Stimulated activated CD8-positive, alpha-beta memory T cell treated with anti-CD3 and anti-CD28 coated beads, Interleukin-4, amount 100 ng/mL, for 24 hours (primary cell): Measurements from ENCODE around the gene JARID2.
"Not testable (repeated sequence)": the region's sequence is repeated elsewhere in the genome, so short reads cannot be mapped to it uniquely, and the experiment has no call there.

Experiments
- DNase-seq: peaks from one replicate; pipeline ENCODE4 v3.0.0-alpha.2; 2020; ENCODE audit warnings: low read depth

The JARID2 gene

GRCh38 chr6:15401120-15401519, 155.3 kb downstream of the JARID2 start:
- no peak for DNase-seq

- no peak for DNase-seq
Observed at GRCh38 chr6:15401769-15402250, 155.9 kb downstream of the JARID2 start.

- no peak for DNase-seq
Observed at GRCh38 chr6:15402406-15403045, 156.7 kb downstream of the JARID2 start.

DNA sequence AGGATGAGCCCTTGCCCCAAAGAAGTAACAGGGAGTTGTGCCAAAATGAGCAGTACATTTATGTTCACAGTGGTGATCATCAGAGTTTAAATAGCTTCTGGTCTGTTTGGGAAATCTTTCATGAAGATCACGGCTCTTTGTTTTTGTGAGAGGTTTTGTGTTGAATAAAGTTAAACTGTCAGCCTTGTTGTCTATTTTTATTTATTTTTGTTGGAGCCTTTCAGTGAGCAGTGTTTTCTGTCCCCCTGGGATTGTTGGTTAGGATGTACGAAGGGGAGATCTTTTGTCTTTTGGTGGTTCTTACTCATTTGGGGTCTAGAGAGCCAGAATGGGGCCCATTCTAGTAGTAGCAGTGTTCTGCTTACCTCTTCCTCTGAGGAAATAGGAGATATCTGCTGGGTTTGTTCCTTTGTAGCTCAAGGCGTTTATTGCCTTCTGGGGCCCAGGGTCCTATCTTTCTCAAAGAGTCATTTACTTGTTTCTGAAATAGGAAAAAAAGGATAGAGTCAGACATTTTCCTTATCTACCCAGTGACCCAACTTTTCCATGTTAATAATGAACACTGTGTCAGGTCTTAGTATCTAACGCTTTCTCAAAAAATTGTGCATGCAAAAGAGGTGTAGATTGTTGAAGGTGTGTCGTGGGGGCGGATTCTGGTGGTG, 157.4 kb downstream of the JARID2 start:
- no peak for DNase-seq

DNA sequence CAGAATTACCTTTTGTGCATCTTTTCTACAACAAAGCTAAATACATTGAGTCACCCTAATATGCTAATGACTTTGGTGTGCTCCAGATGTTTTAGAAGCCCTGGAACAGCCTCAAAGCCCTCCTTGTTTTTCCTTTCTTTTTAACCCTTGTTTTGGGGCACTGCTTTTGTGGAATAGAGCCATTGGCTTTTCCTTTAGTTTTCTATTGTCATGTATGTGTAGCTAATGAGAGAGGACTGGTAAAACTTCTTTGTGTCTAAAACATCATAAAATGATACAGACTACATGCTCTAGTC, 158.8 kb downstream of the JARID2 start:
- DNase-seq: no peak

GRCh38 chr6:15405129-15406068, 159.5 kb downstream of the JARID2 start:
- no peak for DNase-seq

DNA sequence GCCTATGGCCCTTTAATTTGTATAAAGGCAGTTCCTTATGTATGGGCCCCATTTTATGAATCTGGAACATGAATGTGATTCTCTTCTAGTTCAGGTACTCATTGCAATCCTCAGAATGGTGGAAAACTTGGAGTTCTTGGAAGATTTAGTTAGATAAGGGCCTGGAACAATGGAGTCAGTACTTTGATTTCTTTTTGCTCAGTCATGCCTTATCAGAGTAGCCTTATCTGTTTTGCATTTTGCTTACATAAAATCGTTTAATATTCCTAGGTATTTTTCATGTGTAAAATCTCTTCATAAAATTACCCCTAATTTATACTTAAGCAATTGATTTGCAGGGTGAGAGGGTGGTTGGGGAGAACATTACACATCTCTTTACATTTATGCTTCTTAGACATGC, 160.6 kb downstream of the JARID2 start:
- DNase-seq: no peak

GRCh38 chr6:15408008-15408407, 162.1 kb downstream of the JARID2 start:
- DNase-seq: no peak

DNA sequence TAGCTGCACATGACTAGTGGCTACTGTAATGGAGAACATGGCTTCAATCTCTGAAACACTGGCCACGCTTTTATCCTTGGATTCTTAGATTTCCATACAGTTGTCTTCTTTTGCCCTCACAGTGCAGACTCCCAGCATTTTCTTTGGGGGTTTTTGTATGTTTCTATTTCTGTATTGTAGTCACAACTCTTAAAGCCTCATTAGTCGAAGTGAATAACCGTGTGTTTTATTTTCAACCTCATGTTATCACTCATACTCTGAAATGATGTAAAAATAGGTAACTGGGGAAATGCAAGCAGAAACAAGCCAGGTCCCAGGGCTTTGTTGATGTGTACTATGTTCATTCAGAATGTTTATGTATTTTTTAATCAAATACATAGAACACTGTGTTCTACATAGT, 162.9 kb downstream of the JARID2 start:
- no peak for DNase-seq

GRCh38 chr6:15409301-15410125, 163.6 kb downstream of the JARID2 start:
- no peak for DNase-seq

DNA sequence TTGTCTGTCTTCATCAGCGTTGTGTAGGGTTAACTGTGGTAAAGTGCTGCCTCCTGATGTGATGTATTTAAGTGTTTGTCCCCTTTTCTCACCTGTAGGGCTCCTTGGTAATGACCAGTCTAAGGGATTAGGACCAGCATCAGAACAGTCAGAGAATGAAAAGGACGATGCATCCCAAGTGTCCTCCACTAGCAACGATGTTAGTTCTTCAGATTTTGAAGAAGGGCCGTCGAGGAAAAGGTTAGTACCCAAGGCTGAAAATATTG, 164.2 kb downstream of the JARID2 start:
- DNase-seq: no peak

DNA sequence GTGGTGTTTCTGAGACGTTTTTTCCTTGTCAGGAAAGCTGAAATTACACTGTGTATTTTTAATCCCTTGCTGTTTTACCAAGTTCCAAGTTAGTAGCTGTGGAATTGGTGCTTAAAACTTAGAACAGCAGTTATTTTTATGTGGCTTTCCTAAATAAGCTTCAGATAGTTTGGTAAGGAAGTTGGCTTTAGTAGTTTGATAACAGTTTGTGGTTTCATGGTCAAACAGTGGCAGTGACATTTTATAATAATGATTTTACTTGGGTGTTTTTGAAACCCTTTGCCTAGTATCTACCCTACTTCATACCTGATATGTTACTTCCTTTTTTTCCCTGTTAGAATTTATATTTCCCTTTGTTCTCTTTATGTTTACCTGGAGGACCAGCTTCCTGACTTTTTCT, 164.9 kb downstream of the JARID2 start:
- no peak for DNase-seq

GRCh38 chr6:15411766-15412165, 165.9 kb downstream of the JARID2 start:
- no peak for DNase-seq

GRCh38 chr6:15412767-15413166, 166.9 kb downstream of the JARID2 start:
- no peak for DNase-seq

DNA sequence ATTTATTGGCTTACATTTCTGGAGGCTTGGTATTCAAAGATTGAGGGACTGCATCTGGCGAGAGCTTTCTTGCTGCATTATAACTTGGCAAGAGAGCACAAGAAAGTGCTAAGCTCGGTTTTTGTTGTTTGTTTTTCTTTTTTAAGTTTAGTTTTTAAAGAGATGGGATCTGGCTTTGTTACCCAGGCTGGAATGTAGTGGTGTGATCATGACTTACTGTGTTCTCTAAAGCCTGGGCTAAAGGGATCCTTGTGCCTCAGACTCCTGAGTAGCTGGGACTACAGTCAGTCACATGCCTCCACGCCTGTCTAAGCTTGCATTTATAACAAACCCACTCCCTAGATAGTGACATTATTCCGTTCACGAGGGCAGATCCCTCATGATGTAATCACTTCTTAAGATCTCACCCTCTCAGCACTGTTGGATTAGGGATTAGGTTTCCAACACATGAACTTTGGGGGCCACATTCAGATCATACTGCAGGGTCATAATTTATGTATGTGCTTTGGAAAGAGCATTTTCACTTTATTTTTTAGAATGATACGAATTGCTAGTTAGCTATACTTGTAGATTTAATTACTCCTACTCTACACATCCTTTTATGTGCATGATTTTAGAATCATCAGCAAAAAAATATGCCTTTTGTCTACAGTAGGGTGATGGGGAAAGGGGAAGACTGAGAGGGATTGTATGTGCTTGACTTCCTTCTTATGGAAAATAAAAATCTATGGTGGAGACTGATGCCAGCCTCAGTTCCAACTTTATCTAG, 167.8 kb downstream of the JARID2 start:
- DNase-seq: no peak

DNA sequence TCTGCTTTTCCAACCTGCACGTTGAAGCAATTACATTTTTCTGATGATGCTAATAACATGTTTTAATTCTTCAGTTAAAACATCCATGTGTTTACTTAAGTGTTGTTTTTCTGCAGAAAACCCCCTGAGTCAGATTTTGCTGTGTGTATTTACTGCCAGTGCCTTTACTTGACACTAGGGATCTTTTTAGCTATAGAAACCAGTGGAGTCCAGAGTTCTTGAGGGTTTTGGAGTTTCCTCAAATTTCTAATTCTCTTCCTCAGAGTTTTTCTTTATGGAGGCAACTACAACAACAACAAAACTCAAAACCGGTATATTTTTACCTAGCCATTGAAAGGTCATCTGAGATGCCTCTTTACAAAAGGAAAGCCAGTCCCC, 168.4 kb downstream of the JARID2 start:
- no peak for DNase-seq

- DNase-seq: not testable (repeated sequence)
Observed at GRCh38 chr6:15415622-15416021, 169.8 kb downstream of the JARID2 start.

DNA sequence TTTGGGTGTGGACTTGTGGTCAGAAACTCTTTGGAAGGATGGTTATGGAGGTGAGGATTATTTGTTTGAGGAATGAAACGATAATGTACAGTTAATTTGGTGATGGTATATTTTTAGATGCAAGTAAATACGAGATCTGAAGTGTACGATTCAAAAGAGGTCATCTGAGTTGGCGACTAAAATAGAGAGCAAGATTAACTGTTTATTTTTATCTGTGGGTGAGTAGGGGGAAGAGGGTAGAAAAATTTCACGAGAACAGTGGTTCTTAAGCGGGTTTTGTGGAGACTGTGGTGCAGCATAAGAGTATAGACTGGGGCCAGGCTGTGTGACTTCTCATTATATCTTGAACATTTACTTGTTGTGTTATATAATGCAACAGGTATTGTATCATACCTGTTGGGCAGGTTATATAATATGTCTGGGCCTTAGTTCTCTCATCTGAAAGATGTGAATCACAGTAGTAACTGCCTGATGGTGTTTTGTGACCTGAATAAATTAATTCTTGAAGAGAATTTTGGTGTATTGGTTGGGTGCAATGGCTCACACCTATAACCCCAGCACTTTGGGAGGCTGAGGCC, 171.2 kb downstream of the JARID2 start:
- no peak for DNase-seq

GRCh38 chr6:15417811-15418210, 171.9 kb downstream of the JARID2 start:
- DNase-seq: peak; percentile 25

DNA sequence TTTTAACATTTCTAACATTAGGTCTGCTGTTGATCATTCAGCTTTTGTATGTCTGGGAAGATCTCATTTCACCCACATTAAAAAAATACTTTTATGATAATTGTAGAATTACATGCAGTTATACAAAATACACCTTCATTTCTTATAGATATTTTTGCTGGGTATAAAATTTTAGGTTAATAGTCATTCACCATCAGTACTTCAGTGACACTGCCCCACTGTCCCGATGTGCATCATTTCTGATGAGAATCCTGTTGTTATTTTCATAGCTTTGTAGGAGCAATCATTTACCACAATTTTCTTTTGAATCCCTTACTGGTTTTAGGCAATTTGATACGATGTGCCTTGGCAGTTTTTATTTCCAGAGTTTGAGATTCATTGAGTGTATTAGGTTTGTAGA, 173.6 kb downstream of the JARID2 start:
- no peak for DNase-seq

- DNase-seq: no peak
Observed at GRCh38 chr6:15420959-15421438, 175.1 kb downstream of the JARID2 start.
